OCI-LY7 (cell line): Measurements from ENCODE around the gene SLC10A3.

Experiments used
- CTCF ChIP-seq: fragments of 200-600 bp; sonication (generic); conservative IDR thresholded peaks from 2 replicates; pipeline ENCODE4 v1.5.1; 2014; ENCODE audit warnings: mild to moderate bottlenecking, antibody characterized with exemption, low read length, moderate library complexity, mixed read lengths
- EZH2phosphoT487 ChIP-seq: fragments of 200-600 bp; sonication (generic); IDR thresholded peaks from 2 replicates; pipeline ENCODE4 v1.6.1; 2018; ENCODE audit warnings: low read depth, borderline replicate concordance, mild to moderate bottlenecking, mixed run types, antibody characterized with exemption, low read length, moderate library complexity, mixed read lengths

GRCh38 chrX:154443479-154443910 lies 46.9 kb downstream of the SLC10A3 start:
- TF ChIP-seq CTCF = no peak
- TF ChIP-seq EZH2phosphoT487 = no peak
